WTC11 (cell line): ENCODE results near the gene PRR22.

Experiments
- ATF2 ChIP-seq: sonication (generic); formaldehyde crosslinking; IDR thresholded peaks from 2 replicates; pipeline ENCODE4 v1.8.1; 2022; ENCODE audit warnings: low read depth, missing genetic modification reagents, borderline replicate concordance
- FOXJ3 ChIP-seq: sonication (generic); formaldehyde crosslinking; IDR thresholded peaks from 2 replicates; pipeline ENCODE4 v1.9.0; 2021; ENCODE audit warnings: missing genetic modification reagents, mild to moderate bottlenecking, borderline replicate concordance
- IRF2 ChIP-seq: sonication (generic); formaldehyde crosslinking; IDR thresholded peaks from 2 replicates; pipeline ENCODE4 v1.8.0; 2022; ENCODE audit warnings: low read depth, missing genetic modification reagents, borderline replicate concordance
- MLX ChIP-seq: sonication (generic); formaldehyde crosslinking; IDR thresholded peaks from 2 replicates; pipeline ENCODE4 v1.8.1; 2023; ENCODE audit warnings: mild to moderate bottlenecking, missing genetic modification reagents, moderate library complexity
- RELA ChIP-seq: sonication (generic); formaldehyde crosslinking; IDR thresholded peaks from 2 replicates; pipeline ENCODE4 v1.8.1; 2022; ENCODE audit warnings: missing genetic modification reagents, mild to moderate bottlenecking, borderline replicate concordance
- TEAD4 ChIP-seq: sonication (generic); formaldehyde crosslinking; IDR thresholded peaks from 2 replicates; pipeline ENCODE4 v1.8.0; 2022; ENCODE audit warnings: mild to moderate bottlenecking, missing genetic modification reagents
- ZNF263 ChIP-seq: sonication (generic); formaldehyde crosslinking; IDR thresholded peaks from 2 replicates; pipeline ENCODE4 v1.8.1; 2022; ENCODE audit warnings: low read depth, mild to moderate bottlenecking, moderate library complexity, missing genetic modification reagents
- TF ChIP-seq, protein P1 (sequence below): fragments of 200-600 bp; IDR thresholded peaks from 2 replicates; pipeline ENCODE4 v1.8.0; 2022; ENCODE audit warnings: antibody characterized with exemption
- TF ChIP-seq, protein P2 (sequence below): sonication (generic); formaldehyde crosslinking; IDR thresholded peaks from 2 replicates; pipeline ENCODE4 v1.8.0; 2022; ENCODE audit warnings: mild to moderate bottlenecking, missing genetic modification reagents
- TF ChIP-seq, protein P3 (sequence below): sonication (generic); formaldehyde crosslinking; IDR thresholded peaks from 2 replicates; pipeline ENCODE4 v1.8.1; 2023; ENCODE audit warnings: mild to moderate bottlenecking, missing genetic modification reagents

DNA sequence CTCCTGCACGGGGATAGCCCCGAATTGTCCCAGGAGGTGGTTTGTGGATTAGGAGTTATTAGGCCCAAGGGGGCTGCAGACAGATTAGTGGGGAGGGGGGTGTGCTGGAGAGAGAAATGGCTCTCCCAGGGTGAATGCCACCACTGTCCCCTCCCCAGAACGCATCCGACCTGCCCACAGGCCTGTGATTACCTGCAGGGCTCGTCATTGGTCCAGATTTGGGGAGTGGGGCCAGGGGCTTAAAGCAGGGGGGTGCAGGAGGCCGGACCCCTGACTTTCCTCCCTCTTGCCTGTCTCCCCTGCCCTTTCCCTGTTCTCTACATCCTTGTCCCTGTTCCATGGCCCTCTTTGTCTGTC lies 21.6 kb upstream of the PRR22 start:
- TF ChIP-seq MLX (no peak), ATF2 (no peak), RELA (CRISPR knock-in tag) (no peak), TEAD4 (CRISPR knock-in tag) (no peak), FOXJ3 (CRISPR knock-in tag) (no peak), ZNF263 (CRISPR knock-in tag) (no peak), IRF2 (no peak)
- TF ChIP-seq, protein P1, sequence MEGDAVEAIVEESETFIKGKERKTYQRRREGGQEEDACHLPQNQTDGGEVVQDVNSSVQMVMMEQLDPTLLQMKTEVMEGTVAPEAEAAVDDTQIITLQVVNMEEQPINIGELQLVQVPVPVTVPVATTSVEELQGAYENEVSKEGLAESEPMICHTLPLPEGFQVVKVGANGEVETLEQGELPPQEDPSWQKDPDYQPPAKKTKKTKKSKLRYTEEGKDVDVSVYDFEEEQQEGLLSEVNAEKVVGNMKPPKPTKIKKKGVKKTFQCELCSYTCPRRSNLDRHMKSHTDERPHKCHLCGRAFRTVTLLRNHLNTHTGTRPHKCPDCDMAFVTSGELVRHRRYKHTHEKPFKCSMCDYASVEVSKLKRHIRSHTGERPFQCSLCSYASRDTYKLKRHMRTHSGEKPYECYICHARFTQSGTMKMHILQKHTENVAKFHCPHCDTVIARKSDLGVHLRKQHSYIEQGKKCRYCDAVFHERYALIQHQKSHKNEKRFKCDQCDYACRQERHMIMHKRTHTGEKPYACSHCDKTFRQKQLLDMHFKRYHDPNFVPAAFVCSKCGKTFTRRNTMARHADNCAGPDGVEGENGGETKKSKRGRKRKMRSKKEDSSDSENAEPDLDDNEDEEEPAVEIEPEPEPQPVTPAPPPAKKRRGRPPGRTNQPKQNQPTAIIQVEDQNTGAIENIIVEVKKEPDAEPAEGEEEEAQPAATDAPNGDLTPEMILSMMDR = no peak; the same call in 1 of the 2 replicates
- TF ChIP-seq, protein P2, sequence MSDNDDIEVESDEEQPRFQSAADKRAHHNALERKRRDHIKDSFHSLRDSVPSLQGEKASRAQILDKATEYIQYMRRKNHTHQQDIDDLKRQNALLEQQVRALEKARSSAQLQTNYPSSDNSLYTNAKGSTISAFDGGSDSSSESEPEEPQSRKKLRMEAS (CRISPR knock-in tag) = no peak
- TF ChIP-seq, protein P3, sequence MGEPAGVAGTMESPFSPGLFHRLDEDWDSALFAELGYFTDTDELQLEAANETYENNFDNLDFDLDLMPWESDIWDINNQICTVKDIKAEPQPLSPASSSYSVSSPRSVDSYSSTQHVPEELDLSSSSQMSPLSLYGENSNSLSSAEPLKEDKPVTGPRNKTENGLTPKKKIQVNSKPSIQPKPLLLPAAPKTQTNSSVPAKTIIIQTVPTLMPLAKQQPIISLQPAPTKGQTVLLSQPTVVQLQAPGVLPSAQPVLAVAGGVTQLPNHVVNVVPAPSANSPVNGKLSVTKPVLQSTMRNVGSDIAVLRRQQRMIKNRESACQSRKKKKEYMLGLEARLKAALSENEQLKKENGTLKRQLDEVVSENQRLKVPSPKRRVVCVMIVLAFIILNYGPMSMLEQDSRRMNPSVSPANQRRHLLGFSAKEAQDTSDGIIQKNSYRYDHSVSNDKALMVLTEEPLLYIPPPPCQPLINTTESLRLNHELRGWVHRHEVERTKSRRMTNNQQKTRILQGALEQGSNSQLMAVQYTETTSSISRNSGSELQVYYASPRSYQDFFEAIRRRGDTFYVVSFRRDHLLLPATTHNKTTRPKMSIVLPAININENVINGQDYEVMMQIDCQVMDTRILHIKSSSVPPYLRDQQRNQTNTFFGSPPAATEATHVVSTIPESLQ (CRISPR knock-in tag) = no peak
